Tibial nerve (tissue), 4 donors: Measurements from ENCODE around the gene MLST8. TPM values are rescaled to one million over a fixed set of nuclear protein-coding genes. Genes with fewer than 3 reads are reported as not detected.

Experiments
- DNase-seq, 2 donors: peaks; one replicate each; pipeline ENCODE4 v3.0.0-alpha.2; 2019; ENCODE audit warnings: low spot score in 2 of 2
- H3K27ac ChIP-seq, 4 donors: fragments of 200-600 bp; sonication (generic) in 3 of 4; one replicate each; pipeline ENCODE4 v1.5.1; 2017 to 2019; ENCODE audit warnings: mild to moderate bottlenecking in 1 of 4
- H3K27me3 ChIP-seq, 2 donors: fragments of 200-600 bp; sonication (generic) in 1 of 2; one replicate each; pipeline versions ENCODE4 v1.5.1 to v1.6.0; 2017 to 2019
- H3K36me3 ChIP-seq, 3 donors: fragments of 200-600 bp; sonication (generic); one replicate each; pipeline ENCODE4 v1.5.1; 2018 to 2019
- H3K4me1 ChIP-seq, 4 donors: fragments of 200-600 bp; sonication (generic) in 3 of 4; one replicate each; pipeline ENCODE4 v1.5.1; 2017 to 2019
- H3K4me3 ChIP-seq, 4 donors: fragments of 200-600 bp; sonication (generic) in 3 of 4; one replicate each; pipeline ENCODE4 v1.5.1; 2017 to 2019; ENCODE audit warnings: mild to moderate bottlenecking in 1 of 4, moderate library complexity in 1 of 4
- H3K9me3 ChIP-seq, 4 donors: fragments of 200-600 bp; sonication (generic) in 3 of 4; one replicate each; pipeline ENCODE4 v1.5.1; 2017 to 2019
- EP300 ChIP-seq, 2 donors: sonication (generic); formaldehyde crosslinking; IDR thresholded peaks; one replicate each; pipeline ENCODE4 v1.6.1; 2017; ENCODE audit warnings: antibody characterized with exemption in 2 of 2, mild to moderate bottlenecking in 1 of 2
- POLR2A ChIP-seq, 2 donors: fragments of 450-650 bp; IDR thresholded peaks; one replicate each; pipeline ENCODE4 v1.6.1; 2017; ENCODE audit warnings: antibody characterized with exemption in 2 of 2, mild to moderate bottlenecking in 2 of 2, moderate library complexity in 2 of 2
- WGBS, 2 donors: methylation state at CpG; one replicate each; pipeline ENCODE4 v1.1.5; 2018; 5-methylcytosine and 5-hydroxymethylcytosine counted together
- total RNA-seq, 4 donors: library from RNA; depleted of rRNA; stranded (reverse); fragments of >200 nt; gene quantifications; one replicate each; pipeline ENCODE4 v1.1.0, GENCODE V29; 2016
- TF ChIP-seq, protein P1 (sequence below), 5 experiments: fragments of 200-600 bp in 3 of 5; fragments of 450-650 bp in 2 of 5; sonication (generic) in 3 of 5; IDR thresholded peaks; one replicate each; pipeline ENCODE4 v1.5.1; 2016 to 2019; ENCODE audit warnings: antibody characterized with exemption in 5 of 5, mild to moderate bottlenecking in 3 of 5, moderate library complexity in 2 of 5

MLST8 gene
- total RNA-seq, 4 donors from 2014 or later = 28.8 to 73.8 (median 43.8) TPM

DNA sequence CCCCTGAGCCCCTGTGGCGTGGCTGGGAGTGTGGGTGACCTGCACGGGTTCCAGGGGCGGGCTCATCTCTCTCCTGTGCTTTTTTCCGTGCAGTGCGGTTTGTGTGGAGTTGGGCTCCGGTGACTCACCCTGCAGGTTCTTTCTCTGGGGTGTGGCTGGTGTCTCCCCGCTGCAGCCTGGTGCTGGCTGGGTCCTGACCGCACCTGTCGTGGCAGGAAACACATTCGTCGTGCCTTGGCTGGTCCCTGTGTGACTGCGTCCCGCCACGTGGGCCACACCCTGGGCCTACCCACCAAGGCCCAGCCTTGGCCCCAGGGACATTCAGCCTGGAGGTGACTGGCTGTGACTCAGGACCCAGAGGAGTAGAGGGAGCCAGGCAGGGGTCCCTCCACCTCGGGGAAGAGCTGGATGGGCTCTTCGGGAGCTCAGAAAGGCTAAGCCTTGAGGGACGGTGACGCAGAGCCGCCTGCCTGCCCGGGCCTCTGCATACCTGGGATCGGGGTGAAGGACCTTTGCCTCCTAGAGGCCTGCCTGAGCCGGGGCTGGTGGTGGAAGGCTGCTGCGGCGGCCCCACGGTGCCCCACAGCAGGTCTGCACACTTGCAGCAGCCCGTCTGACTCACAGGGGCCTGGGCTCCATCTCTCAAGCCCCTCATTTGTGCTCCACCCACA is 41.9 kb upstream of the MLST8 start:
- DNase-seq = no peak
- no peaks in the 10 kb centered on the region for H3K27me3 ChIP-seq
- no peak overlapping the region for H3K4me3 ChIP-seq
- 91 to 92% methylated on average over 11 to 25 of the region's 26 CpGs for WGBS, 2 donors
- H3K9me3 ChIP-seq = no peaks in the 10 kb centered on the region
- H3K27ac ChIP-seq = peak overlapping the region in 2 of 4 donors; percentile 50 to 96
- H3K36me3 ChIP-seq = peaks cover 0 to 37% (median 6%) of the 10 kb centered on the region in 3 donors
- TF ChIP-seq EP300 (IDR thresholded peaks at IDR 0.05) (no peak), POLR2A (IDR thresholded peaks at IDR 0.05) (no peak)
- TF ChIP-seq, protein P1, sequence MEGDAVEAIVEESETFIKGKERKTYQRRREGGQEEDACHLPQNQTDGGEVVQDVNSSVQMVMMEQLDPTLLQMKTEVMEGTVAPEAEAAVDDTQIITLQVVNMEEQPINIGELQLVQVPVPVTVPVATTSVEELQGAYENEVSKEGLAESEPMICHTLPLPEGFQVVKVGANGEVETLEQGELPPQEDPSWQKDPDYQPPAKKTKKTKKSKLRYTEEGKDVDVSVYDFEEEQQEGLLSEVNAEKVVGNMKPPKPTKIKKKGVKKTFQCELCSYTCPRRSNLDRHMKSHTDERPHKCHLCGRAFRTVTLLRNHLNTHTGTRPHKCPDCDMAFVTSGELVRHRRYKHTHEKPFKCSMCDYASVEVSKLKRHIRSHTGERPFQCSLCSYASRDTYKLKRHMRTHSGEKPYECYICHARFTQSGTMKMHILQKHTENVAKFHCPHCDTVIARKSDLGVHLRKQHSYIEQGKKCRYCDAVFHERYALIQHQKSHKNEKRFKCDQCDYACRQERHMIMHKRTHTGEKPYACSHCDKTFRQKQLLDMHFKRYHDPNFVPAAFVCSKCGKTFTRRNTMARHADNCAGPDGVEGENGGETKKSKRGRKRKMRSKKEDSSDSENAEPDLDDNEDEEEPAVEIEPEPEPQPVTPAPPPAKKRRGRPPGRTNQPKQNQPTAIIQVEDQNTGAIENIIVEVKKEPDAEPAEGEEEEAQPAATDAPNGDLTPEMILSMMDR (IDR thresholded peaks at IDR 0.05) = no peak
- H3K4me1 ChIP-seq = peaks cover 0 to 45% (median 29%) of the 10 kb centered on the region in 4 donors

DNA sequence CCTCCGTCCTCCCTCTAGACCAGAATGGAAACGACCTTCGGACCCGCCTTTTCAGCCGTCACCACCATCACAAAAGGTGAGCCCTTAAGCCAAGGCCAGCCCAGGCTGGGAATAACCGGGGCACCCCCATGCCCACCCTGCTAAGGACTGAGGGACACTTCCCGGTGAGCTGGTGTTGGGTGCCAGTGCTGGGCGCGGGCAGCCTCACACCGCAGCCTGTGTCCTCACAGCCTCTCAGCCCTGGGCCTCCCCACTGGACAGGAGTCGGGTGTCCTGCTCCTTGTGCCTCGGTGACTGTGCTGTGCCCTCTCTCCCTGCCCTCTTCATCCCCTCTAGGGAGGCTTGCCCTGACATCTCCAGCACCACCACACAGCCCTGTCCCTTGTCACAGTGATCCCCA is 39.4 kb upstream of the MLST8 start:
- Histone ChIP-seq H3K9me3 (no peaks in the 10 kb centered on the region), H3K4me1 (peaks cover 0 to 20% (median 4%) of the 10 kb centered on the region in 4 donors), H3K27me3 (no peaks in the 10 kb centered on the region), H3K36me3 (peaks cover 0 to 61% (median 6%) of the 10 kb centered on the region in 3 donors), H3K27ac (no peak overlapping the region), H3K4me3 (no peak overlapping the region)
- 93 to 98% methylated on average over 11 to 12 of the region's 12 CpGs for WGBS, 2 donors
- TF ChIP-seq EP300 (IDR thresholded peaks at IDR 0.05) = no peak
- TF ChIP-seq POLR2A (IDR thresholded peaks at IDR 0.05) = no peak
- TF ChIP-seq, protein P1 (IDR thresholded peaks at IDR 0.05) = no peak
- no peak for DNase-seq

GRCh38 chr16:2166263-2167067 is 38.8 kb upstream of the MLST8 start:
- no peak overlapping the region for H3K4me3 ChIP-seq
- 89% methylated on average over 17 of the region's 17 CpGs for WGBS, 2 donors
- H3K27me3 ChIP-seq = no peaks in the 10 kb centered on the region
- no peak overlapping the region for H3K27ac ChIP-seq
- no peak for DNase-seq
- no peak for TF ChIP-seq POLR2A (IDR thresholded peaks at IDR 0.05)
- no peak for TF ChIP-seq EP300 (IDR thresholded peaks at IDR 0.05)
- TF ChIP-seq, protein P1 (IDR thresholded peaks at IDR 0.05) = no peak
- H3K9me3 ChIP-seq = no peaks in the 10 kb centered on the region
- H3K4me1 ChIP-seq = peaks cover 0 to 14% (median 3%) of the 10 kb centered on the region in 4 donors
- H3K36me3 ChIP-seq = peaks cover 0 to 67% (median 9%) of the 10 kb centered on the region in 3 donors

GRCh38 chr16:2167068-2167638 is 38.1 kb upstream of the MLST8 start:
- DNase-seq = no peak
- WGBS, 2 donors = 72 to 88% methylated on average over 9 to 17 of the region's 18 CpGs
- TF ChIP-seq POLR2A (IDR thresholded peaks at IDR 0.05) = no peak
- TF ChIP-seq, protein P1 (IDR thresholded peaks at IDR 0.05) = no peak
- TF ChIP-seq EP300 (IDR thresholded peaks at IDR 0.05) = no peak
- Histone ChIP-seq H3K27ac (no peak overlapping the region), H3K36me3 (peaks cover 0 to 74% (median 11%) of the 10 kb centered on the region in 3 donors), H3K9me3 (no peaks in the 10 kb centered on the region), H3K4me3 (no peak overlapping the region), H3K27me3 (no peaks in the 10 kb centered on the region), H3K4me1 (peaks cover 0 to 7% (median 3%) of the 10 kb centered on the region in 4 donors)
